Right lung (tissue), 5 donors: ENCODE results near the gene MRPL34. TPM values are rescaled to one million over a fixed set of nuclear protein-coding genes. Genes with fewer than 3 reads are reported as not detected.

Experiments
- DNase-seq, 2 donors: peaks; one replicate each; pipeline ENCODE4 v3.0.0-alpha.2; 2013
- polyA plus RNA-seq, 5 donors: library from polyadenylated mRNA; unstranded; fragments of 120-200 nt; gene quantifications; one replicate each; pipeline versions ENCODE4 v1.2.1 to v1.2.3, GENCODE V29; 2013; ENCODE audit warnings: inconsistent platforms in 1 of 5, low replicate concordance in 1 of 5; ENCODE audit not compliant: insufficient read length in 5 of 5, insufficient read depth in 1 of 5

MRPL34 gene
- polyA plus RNA-seq, 5 donors: 31.0 to 52.5 (median 36.6) TPM

DNA sequence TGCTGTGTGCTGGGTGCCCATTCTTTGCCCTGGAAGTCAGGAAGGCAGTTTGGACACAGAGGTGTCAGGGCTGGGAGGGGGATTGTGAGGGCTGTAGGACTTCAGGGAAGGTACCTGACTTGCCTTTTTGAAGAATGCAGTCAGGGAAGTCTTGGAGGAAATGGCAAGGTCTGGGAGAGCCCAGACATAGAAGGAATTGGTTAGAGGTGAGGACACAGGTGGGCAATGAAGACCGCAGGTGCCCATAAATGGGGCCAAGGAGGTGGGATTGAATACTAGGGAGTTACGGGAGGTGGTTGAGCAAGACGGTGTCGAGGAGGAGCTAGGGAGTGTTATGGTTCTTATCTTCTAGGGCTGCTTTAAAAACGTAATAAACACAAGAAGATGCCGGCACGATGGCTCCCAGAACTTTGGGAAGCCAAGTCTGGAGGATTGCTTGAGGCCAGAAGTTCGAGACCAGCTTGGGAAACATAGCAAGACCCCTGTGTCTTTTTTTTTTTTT, 2.3 kb downstream of the MRPL34 start:
- DNase-seq: no peak

DNA sequence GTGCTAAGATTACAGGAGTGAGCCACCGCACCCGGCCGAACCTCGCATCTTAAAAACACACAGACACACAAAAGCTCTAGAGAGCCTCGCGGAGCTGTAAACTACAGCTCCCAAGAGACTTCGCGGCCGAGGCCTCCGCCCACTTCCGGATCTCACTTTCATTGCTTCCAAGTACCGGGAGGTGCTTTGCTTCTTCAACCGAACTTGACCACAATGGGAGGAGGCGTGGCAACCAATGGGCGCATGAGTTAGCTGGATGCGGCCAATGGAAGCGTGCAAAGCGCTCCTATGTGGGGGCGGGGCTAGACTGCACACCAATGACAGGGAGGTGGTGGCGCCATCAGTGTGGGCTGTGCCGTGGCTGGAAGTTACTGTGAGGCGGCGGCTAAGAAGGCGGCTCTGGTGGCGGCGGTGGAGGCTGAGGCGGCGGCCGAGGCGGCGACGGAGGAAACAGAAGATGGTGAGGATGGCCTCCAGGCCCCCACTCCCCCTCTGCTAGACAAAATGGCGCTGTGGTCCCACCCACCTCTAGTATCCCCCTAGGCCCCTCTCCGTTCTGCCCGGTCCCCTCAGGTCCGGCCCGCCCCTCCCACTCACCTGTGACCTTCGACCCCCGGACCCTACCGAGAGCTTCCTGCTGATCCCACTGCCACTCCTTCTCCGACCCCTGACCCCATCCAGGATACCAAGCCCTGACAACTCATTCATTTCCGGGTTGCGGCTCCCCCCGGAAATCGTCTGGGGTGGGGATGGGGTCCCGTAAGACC, 3.7 kb downstream of the MRPL34 start, which contains the start of gene DDA1:
DDA1 (plus strand) TSS at position 366 of the 767 bp plus-strand sequence; CDS start at position 458, 92 bp downstream.
- DNase-seq: peak; percentile 98 to 99

GRCh38 chr19:17309965-17310461, 4.3 kb downstream of the MRPL34 start:
- no peak for DNase-seq

- no peak for DNase-seq
Measured at GRCh38 chr19:17311455-17312188, 6.0 kb downstream of the MRPL34 start.

DNA sequence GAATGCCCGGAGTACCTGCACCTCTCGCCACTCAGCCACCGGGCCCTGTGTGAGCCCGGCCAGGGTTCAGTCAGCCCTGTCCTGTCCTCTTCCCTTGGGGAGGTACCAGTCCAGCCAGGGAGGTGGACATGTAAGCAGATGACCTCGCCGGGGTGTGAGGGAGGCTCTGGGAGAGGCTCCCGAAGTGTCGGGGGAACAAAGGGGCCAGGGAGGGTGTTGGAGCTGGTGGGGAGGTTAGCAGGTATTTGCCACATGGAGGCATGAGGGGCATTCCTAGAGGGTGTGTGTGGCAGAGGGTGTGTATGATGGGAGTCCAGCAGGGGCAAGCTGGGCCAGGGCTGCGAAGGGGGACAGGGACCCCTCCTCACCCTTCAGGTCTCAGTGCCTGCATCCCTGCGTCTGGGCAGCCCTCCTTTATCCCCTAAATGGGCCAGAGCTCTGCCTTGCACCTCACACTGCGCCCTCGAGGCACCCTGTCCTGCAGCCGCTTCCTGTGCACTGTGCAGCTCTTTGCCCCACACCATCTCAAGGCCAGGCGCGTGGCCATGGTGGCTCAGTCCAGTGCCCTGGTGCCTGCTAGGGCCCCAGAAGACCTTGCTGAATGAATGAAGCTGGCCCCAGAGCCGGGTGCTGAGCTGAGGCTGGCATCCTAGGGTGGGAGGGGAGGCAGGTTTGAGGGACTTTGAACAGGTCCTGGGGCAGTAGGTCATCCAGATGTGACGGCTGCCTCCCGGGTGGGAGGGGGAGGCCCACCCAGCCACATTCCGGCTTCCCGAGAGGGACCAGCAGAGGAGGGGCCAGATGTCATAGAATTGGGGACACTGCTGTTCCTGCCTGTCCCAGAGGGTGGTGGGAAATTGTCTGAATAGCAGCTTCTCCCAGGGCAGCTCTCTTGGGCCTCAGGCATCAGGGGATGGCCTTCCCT, 6.8 kb downstream of the MRPL34 start:
- no peak for DNase-seq

DNA sequence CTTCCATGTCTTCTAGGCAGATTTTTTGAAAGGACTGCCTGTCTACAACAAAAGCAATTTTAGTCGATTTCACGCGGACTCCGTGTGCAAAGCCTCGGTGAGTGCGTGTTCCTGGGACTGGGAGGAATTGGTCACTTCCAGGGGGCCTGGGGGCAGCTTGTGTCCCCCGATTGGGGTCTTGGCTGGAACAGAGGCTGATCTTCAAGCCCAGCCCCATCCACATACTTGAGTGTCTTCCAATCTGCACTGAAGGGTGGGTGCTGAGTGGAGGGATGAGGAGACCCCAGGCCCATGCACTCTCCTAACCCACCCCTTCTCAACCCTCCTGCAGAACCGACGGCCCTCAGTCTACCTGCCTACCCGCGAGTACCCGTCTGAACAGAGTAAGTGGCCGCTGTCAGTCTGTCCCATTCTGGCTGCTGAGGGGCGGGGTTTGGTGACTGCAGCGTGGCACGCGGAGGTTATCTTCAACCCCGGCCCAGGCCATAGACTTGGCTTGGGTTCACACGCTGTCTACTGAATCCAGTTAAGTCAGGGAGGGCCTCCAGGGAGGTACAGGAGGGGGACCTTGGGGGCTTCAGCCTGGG, 8.4 kb downstream of the MRPL34 start:
- DNase-seq: no peak

DNA sequence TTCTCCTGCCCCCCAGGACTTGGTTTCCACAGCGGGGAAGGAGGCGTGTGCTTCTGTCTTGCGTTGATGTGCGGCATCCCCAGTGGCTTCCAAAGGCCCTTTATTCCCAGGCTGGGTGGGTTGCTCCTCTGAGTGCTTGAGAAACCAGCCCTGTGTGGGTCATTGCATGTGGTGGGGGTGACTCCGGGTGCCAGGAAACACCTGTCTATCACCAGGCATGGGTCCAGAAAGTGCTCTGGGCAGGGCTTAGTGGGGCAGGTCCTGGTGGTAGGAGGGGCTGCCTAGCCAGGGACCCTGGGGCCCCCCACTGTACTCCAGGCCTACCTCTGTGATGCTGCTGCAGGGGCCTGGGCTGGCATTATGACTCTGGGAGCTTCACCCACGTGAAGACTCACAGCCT, 13.3 kb downstream of the MRPL34 start:
- DNase-seq: no peak

GRCh38 chr19:17319473-17320238, 14.0 kb downstream of the MRPL34 start:
- no peak for DNase-seq

- DNase-seq: no peak
Measured at GRCh38 chr19:17320435-17320834, 14.8 kb downstream of the MRPL34 start.

DNA sequence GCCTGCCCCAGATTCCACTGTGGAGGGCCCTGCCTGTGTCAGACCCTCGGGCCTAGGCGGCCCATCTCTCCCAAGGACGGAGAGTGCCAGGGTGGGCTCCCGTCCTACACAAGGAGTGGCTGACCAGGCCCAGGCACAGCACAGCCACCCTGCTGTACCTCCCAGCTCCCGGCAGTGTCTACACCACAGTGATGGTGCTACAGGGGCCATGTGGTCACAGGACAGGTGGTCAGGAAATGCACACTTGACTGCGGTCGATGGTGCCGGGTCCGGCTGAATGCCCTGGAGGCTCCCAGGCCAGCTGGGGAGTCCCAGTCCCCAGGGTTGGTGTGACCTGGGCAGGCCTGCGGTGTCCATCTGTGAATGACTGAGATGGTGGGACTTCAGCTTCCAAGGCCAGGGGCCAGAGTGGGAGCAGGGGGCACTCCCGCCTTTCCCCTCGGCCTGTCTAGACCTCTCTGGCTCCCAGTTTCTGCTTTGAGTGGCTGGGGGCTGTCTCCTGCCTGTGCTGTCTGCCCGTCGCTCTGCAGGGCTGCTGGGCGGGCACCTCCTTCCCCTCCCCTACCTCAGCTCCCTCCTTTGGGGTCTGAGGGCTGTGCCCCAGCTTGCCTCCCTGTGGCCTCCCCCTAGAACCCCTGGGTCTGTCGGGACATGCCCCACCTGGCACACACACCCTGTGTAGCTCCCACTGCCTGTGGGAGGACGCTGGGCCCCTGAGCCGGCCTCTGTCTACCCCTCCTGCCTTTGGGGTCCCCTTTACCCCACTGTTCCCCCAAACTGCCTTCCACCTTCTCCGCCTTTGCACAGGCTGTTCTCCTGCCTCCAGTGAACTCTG, 16.2 kb downstream of the MRPL34 start:
- no peak for DNase-seq

DNA sequence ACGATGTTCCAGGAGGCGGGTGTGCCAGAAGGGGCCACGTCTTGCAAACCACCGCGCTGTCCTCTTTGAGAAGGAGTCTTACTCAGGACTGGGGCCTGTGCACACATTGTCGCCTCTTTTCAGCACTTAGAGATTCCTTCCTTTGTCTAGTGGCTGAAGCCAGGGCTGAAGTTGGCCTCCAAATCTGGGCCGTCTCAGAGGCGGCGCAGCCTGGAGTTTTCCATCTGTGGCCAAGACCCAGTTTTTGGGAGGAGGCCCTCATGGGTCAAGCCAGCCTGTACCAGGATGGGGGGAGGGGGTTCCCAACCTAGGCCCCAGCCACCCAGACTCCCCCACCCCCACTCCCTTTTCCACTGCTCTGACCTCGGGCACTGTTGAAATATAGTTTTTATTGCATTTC, 17.2 kb downstream of the MRPL34 start:
- DNase-seq: no peak

GRCh38 chr19:17323300-17323963, 17.8 kb downstream of the MRPL34 start:
- no peak for DNase-seq

GRCh38 chr19:17323964-17324332, 18.3 kb downstream of the MRPL34 start:
- no peak for DNase-seq

DNA sequence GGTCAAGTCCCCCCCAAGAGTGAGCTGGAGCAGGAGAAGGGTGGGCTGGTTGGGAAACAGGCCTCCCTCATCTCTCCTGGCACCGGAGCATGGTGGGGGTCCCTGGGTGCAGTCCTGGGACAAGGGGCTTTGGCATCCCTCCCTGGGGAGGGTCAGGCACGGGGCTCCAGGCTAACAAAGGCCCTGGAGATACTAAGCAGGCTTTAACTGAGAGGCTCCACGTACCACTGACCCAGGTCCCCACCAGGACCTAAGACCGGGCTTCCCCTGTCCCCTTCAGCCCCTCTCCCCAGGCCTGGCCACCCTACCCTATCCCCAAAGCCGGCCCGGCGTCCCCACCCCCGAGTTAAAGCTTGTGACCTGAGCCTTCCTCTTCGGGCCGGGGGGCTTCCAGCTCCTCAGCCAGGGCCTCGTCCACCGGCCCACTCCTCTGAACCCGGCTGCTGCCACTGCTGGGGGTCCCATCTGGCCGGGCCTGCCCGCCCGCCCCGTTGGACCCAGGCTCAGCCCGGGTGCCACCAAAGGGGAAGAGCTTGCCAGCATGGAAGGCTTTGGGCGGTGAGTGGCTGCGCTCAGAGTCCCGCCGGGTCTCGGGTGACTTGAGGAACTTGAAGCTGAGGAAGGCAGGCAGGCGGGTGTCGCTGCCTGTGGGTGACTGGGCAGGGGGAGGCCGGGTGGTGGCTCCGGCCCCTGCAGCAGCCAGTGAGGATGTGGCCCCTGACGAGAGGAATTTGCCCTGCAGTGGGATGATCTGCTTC, 18.9 kb downstream of the MRPL34 start:
- no peak for DNase-seq

GRCh38 chr19:17325133-17325532, 19.5 kb downstream of the MRPL34 start:
- no peak for DNase-seq

GRCh38 chr19:17325881-17326594, 20.4 kb downstream of the MRPL34 start:
- DNase-seq: no peak

DNA sequence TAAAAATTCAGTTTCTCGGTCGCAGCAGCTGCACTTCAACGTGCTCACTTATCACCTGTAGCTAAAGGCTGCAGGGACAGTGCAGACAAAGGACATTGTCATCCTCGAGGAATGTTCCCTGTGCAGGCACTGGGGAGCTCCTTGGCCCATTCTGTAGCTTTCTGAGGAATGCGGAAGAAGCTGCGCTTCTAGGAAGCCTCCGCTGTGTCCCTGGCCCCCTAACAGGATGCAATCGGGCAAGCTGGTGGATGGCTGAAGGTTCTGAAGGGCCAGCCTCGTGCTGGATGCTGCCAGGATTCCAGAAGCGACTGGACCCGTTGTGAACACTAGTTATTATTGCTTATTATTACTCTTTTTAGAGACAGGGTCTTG, 20.9 kb downstream of the MRPL34 start:
- DNase-seq: no peak
